ENCODE results near the gene MYL1. TPM values are rescaled to one million over a fixed set of nuclear protein-coding genes. Genes with fewer than 3 reads are reported as not detected.

The MYL1 gene
- total and polyA plus RNA-seq, 2 donors (not counting 1 experiment from before 2014, with no cell fraction given), result not detected

DNA sequence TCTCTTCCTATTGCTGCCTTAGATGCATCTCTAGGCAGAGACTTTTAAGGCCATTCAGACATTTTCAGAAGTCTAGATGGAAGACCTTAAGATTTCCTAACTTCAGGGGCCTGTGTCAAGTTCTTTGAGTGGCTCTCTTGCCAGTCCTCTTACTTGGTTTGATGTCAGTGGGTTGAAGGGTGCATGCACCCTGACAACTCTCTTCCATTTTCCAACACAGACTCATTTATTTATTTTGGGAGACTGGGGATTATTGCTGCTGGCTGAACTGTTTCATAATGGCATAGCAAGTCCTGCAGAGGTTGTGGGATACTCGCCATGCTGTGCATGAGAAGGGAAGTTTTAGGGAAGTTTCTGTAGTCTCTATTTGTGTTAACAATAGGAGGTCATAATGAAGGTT is 50.7 kb downstream of the MYL1 start:
- no peak overlapping the region for H3K27ac ChIP-seq (ENCODE audit: insufficient read depth, low read length)
- no peak for DNase-seq (ENCODE audit: low read depth in 2 of 2)
- H3K36me3 ChIP-seq (ENCODE audit: control insufficient read depth, insufficient read depth, low read length), result no peaks in the 10 kb centered on the region
- no peaks in the 10 kb centered on the region for H3K9me3 ChIP-seq (ENCODE audit: control insufficient read depth, insufficient read depth, low read depth, low read length)
- H3K4me3 ChIP-seq (replicated peaks in 1 of 4; ENCODE audit: control extremely low read depth in 1 of 4, insufficient read depth in 1 of 4, low read depth in 3 of 4, low read length in 4 of 4), result no peak overlapping the region
- no peaks in the 10 kb centered on the region for H4K20me1 ChIP-seq (ENCODE audit: control insufficient read depth, extremely low read depth, insufficient read depth, low read length)
- H3K27me3 ChIP-seq (ENCODE audit: control insufficient read depth, insufficient read depth, low read length), result no peaks in the 10 kb centered on the region
- TF ChIP-seq, protein P1, sequence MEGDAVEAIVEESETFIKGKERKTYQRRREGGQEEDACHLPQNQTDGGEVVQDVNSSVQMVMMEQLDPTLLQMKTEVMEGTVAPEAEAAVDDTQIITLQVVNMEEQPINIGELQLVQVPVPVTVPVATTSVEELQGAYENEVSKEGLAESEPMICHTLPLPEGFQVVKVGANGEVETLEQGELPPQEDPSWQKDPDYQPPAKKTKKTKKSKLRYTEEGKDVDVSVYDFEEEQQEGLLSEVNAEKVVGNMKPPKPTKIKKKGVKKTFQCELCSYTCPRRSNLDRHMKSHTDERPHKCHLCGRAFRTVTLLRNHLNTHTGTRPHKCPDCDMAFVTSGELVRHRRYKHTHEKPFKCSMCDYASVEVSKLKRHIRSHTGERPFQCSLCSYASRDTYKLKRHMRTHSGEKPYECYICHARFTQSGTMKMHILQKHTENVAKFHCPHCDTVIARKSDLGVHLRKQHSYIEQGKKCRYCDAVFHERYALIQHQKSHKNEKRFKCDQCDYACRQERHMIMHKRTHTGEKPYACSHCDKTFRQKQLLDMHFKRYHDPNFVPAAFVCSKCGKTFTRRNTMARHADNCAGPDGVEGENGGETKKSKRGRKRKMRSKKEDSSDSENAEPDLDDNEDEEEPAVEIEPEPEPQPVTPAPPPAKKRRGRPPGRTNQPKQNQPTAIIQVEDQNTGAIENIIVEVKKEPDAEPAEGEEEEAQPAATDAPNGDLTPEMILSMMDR (conservative IDR thresholded peaks at IDR 0.05 in 1 of 2, IDR thresholded peaks at IDR 0.05 in 1 of 2; ENCODE audit: low read depth in 1 of 2, low read length in 2 of 2), result no peak
- no peak for TF ChIP-seq EZH2 (IDR thresholded peaks at IDR 0.05; ENCODE audit: low read length, missing control alignments)
- H3K4me1 ChIP-seq (ENCODE audit: control insufficient read depth, extremely low read depth, insufficient read depth, low read length), result no peaks in the 10 kb centered on the region
- H3K9ac ChIP-seq (ENCODE audit: insufficient read depth, low read length), result no peak overlapping the region
- no peak overlapping the region for H2AFZ ChIP-seq (ENCODE audit: low read length)
- H3K4me2 ChIP-seq (ENCODE audit: extremely low read depth, insufficient read depth, low read length), result no peak overlapping the region
- no peaks in the 10 kb centered on the region for H3K79me2 ChIP-seq (ENCODE audit: control insufficient read depth, insufficient read depth, low read length)

DNA sequence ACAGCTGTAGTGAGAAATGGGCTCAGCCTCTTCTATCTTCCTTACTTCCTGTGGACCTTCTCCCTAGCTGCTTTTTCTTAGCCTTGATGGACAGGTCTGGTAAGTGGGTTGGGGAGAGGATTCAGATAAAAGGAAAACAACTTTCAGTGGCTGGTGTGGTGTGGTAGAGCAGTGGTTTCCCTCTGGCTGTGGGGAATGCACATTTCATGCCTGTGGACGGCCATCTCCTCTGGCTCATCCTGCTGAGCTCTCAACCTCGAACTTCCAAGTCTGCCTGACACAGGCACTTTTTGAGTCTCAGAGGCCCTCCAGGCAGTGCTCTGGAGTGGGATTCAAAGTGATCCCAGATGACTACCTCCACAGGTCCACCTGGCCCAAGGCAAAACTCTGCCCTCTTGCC is 51.1 kb downstream of the MYL1 start:
- DNase-seq (ENCODE audit: low read depth in 2 of 2), result no peak
- H4K20me1 ChIP-seq (ENCODE audit: control insufficient read depth, extremely low read depth, insufficient read depth, low read length), result no peaks in the 10 kb centered on the region
- no peaks in the 10 kb centered on the region for H3K79me2 ChIP-seq (ENCODE audit: control insufficient read depth, insufficient read depth, low read length)
- no peak overlapping the region for H3K4me3 ChIP-seq (replicated peaks in 1 of 4; ENCODE audit: control extremely low read depth in 1 of 4, insufficient read depth in 1 of 4, low read depth in 3 of 4, low read length in 4 of 4)
- TF ChIP-seq, protein P1 (conservative IDR thresholded peaks at IDR 0.05 in 1 of 2, IDR thresholded peaks at IDR 0.05 in 1 of 2; ENCODE audit: low read depth in 1 of 2, low read length in 2 of 2), result no peak
- no peak for TF ChIP-seq EZH2 (IDR thresholded peaks at IDR 0.05; ENCODE audit: low read length, missing control alignments)
- H3K9ac ChIP-seq (ENCODE audit: insufficient read depth, low read length), result no peak overlapping the region
- H3K36me3 ChIP-seq (ENCODE audit: control insufficient read depth, insufficient read depth, low read length), result no peaks in the 10 kb centered on the region
- H3K27ac ChIP-seq (ENCODE audit: insufficient read depth, low read length), result no peak overlapping the region
- no peaks in the 10 kb centered on the region for H3K9me3 ChIP-seq (ENCODE audit: control insufficient read depth, insufficient read depth, low read depth, low read length)
- H3K4me2 ChIP-seq (ENCODE audit: extremely low read depth, insufficient read depth, low read length), result no peak overlapping the region
- no peak overlapping the region for H2AFZ ChIP-seq (ENCODE audit: low read length)
- H3K27me3 ChIP-seq (ENCODE audit: control insufficient read depth, insufficient read depth, low read length), result no peaks in the 10 kb centered on the region
- H3K4me1 ChIP-seq (ENCODE audit: control insufficient read depth, extremely low read depth, insufficient read depth, low read length), result no peaks in the 10 kb centered on the region

DNA sequence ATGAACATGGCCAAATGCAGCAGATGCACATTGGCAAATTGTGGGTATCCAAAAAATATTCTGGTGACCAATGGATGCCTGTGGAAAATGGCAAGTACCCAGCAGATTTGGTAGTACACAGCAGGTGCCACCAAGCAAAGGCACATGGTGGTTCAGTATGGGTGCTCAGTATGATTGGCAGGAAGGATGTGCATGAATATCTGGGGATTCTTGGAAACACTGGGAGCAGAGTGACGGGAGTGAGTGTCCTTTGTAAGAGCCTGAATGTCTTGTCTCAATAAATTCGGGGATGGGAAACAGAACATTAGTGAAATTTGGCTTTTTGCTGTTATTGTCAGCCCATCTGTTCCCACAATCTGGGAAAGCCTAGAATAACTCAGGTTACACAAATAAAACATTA is 52.9 kb downstream of the MYL1 start:
- no peak for DNase-seq (ENCODE audit: low read depth in 2 of 2)
- Histone ChIP-seq H3K36me3 (ENCODE audit: control insufficient read depth, insufficient read depth, low read length) (no peaks in the 10 kb centered on the region), H3K4me1 (ENCODE audit: control insufficient read depth, extremely low read depth, insufficient read depth, low read length) (no peaks in the 10 kb centered on the region), H3K4me2 (ENCODE audit: extremely low read depth, insufficient read depth, low read length) (no peak overlapping the region), H4K20me1 (ENCODE audit: control insufficient read depth, extremely low read depth, insufficient read depth, low read length) (no peaks in the 10 kb centered on the region), H2AFZ (ENCODE audit: low read length) (no peak overlapping the region), H3K27me3 (ENCODE audit: control insufficient read depth, insufficient read depth, low read length) (no peaks in the 10 kb centered on the region), H3K9ac (ENCODE audit: insufficient read depth, low read length) (no peak overlapping the region), H3K9me3 (ENCODE audit: control insufficient read depth, insufficient read depth, low read depth, low read length) (no peaks in the 10 kb centered on the region), H3K27ac (ENCODE audit: insufficient read depth, low read length) (no peak overlapping the region), H3K4me3 (replicated peaks in 1 of 4; ENCODE audit: control extremely low read depth in 1 of 4, insufficient read depth in 1 of 4, low read depth in 3 of 4, low read length in 4 of 4) (no peak overlapping the region), H3K79me2 (ENCODE audit: control insufficient read depth, insufficient read depth, low read length) (no peaks in the 10 kb centered on the region)
- TF ChIP-seq, protein P1 (conservative IDR thresholded peaks at IDR 0.05 in 1 of 2, IDR thresholded peaks at IDR 0.05 in 1 of 2; ENCODE audit: low read depth in 1 of 2, low read length in 2 of 2), result no peak
- no peak for TF ChIP-seq EZH2 (IDR thresholded peaks at IDR 0.05; ENCODE audit: low read length, missing control alignments)

Measured in fibroblast of lung (primary cell).